ENCODE data around the gene GRM8.

Gene GRM8

GRCh38 chr7:127252778-127253280 lies at the start of gene GRM8:
Gene GRM8, minus strand, starts transcription at chr7:127252941.
- DNase-seq, result no peak

- DNase-seq, result no peak
These were observed 38.1 kb upstream of the GRM8 start for GRCh38 chr7:127290801-127291361.

- no peak for DNase-seq
These were observed 37.4 kb upstream of the GRM8 start for GRCh38 chr7:127290116-127290655.

- DNase-seq, result no peak
These were observed 34.4 kb upstream of the GRM8 start for GRCh38 chr7:127287133-127287532.

DNA sequence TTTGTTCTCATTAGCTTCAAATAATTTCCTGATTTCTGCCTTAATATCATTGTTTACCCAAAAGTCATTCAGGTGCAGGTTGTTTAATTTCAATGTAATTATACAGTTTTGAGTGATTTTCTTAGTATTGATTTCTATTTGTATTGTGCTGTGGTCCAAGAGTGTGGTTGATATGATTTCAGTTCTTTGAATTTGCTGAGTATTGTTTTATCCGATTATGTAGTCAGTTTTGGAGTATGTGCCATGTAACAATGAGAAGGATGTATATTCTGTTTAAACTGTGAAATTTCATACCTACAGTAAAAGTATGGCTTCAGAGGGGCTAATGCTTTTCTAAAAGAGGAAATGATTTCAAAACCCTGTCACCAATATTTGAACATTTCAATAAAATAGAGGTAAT lies 17.4 kb upstream of the GRM8 start:
- no peak for DNase-seq

GRCh38 chr7:127266047-127266446 lies 13.3 kb upstream of the GRM8 start:
- no peak for DNase-seq

DNA sequence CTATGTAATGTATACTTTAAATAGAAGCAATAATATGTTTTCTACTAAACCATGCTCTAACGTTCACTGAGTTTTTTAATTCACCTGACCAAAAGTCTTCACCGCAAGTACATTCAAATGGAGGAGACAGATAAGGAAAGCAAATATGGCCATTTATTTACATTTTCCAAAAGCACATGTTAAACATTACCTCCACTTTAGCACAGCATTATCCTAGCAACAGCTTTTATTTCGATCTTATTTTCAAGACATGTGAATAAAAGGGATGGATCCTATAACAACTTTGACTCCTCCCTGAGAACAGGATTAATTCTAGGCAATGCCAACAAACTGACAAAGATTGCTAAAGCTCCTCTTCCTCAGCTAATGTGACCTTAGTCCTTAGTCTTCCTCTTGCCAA lies 11.5 kb upstream of the GRM8 start:
- DNase-seq, result no peak

DNA sequence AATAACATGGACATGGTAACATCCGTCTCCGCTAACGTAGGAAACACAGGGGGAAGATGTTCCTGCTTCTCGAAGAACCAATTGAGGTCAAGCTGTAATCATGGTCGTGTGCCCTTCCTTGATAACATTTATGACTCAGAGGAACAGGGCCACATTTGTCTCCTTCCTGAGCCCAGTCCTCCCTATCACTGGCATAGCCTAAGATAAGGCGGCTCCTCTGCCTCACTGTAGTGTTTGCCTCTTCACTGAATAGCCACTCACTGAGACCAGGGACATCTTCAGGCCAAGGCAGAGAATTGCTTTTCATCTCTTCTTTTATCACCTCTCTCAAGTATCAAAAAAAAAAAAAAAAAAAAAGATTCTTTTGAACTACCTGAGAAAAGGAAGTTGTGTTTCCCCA lies 5.4 kb upstream of the GRM8 start:
- no peak for DNase-seq

GRCh38 chr7:127257086-127257485 lies 4.3 kb upstream of the GRM8 start:
- DNase-seq, result no peak

- DNase-seq, result no peak
These were observed 3.4 kb upstream of the GRM8 start for GRCh38 chr7:127256041-127256725.

DNA sequence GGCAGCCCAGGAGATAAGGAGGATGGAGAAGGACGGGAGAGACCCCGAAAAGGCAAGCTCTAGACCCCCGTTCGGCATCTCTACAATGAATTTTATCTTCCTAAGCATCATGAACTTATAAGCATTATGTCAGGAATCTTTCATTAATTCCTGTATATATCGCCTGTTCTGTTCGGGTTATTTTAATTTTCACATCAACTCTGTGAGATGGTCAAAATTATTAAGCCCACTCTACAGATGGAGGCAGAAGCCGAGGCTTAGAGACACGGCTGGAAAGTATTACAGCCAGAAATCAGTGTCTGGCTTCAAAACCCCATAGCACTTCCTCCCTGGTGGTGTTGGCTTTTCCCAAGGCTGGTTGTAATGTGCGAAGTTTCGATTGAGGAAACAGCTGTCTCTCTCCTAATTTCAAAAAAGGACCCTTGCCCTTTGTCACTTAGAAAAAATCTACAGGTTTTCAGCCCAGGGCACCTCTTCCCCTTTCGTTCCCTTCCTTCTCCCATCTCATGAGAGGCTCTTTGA lies 1.5 kb upstream of the GRM8 start:
- DNase-seq, result no peak

GRCh38 chr7:127253281-127254162 lies 781 bp upstream of the GRM8 start:
- no peak for DNase-seq

- DNase-seq, result no peak
These were observed 396 bp downstream of the GRM8 start for GRCh38 chr7:127252377-127252713.

DNA sequence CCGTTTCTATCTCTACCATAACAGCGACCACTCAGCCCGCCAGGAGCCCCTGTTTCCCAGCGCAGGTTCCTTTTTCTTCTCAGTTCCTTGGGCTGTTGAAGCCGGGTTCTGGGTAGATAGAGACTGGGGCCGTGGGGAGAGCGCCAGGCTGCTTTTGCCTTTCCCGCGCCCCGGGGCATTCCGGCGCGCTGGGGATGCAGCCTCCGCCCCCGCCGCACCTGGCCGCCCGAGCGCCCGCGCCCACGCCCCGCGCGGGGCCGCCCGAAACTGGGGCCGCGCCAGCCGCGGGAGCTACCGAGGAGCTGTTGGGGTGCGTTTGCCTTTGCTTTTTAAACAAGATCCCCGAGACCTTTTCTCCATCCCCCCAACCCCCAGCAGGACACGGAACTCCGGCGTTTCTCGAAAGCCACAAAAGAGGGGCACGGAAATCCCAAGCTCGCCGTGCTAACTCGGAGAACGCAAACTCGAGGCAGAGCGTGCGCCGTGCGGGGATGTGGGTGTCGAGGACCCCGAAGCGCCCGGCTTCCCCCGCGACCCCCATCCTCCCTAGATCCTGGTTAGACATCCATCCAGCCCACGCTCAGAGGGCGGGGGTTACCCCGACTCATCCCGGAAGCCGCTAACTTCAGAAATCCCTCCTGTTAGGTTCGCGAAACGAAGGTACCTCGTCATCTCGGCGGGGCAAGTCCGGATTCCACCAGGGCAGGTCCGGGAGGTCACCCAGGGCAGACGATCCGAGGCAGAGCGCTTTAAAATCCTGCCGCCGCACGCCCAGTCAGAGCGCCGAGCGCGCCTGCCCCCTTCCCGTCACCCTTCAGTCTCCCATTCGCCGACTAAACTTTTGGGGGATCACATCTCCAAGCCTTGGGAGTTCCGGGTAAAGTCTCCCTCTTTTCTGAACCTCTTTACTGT lies 1.0 kb downstream of the GRM8 start:
- no peak for DNase-seq

GRCh38 chr7:127251036-127251464 lies 1.7 kb downstream of the GRM8 start:
- DNase-seq, result no peak

DNA sequence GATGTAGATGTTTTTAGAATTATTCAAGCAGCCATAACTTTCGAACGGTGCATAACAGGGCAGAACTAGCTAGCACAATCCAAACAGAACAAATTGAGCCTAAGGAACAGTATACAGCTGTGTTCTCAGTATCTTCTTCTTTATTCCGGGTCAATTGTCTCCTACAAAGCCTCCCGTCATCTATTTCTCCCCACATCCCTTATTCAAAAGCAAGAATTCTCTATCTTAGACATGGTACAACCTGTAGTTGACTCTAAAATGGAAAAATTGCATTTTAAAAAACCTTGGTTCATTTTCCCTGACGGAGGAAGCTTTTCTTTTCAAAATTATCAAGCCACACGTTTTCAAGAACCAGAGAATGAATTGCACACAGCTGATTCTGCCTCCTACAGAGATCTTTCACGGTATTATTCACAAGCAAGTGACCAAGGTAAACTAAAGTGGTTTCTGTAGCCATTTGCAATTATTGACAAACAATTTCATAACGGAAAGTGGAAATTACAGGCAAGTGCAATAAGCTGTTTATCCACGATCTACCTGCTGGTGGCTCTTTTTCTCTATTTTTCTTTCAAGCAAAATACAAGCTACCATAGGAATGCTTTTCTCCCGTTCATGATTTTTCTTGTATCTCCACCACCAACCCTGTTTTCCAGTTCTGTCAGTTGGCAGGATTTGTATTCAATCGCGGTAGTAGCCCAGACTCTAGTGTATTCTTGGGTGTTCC lies 2.3 kb downstream of the GRM8 start:
- DNase-seq, result no peak

DNA sequence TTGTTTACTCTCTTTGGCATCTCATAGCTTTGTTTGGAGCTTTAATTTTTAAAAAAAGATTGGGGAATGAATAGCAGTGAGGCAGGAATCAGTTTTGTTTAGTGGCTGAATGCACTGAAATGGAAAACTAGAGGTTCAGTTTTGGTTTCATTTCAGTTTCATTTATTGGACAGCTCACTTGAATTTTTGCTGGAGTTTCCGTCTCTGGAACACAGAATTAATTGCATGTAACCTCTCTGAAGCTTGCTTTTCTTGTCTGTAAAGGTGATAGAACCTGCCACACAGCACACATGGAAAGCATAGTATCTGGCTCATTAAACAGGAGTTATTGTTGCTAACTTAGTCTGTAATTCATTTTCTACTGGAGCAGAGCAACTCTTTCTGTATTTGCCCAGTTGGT lies 7.1 kb downstream of the GRM8 start:
- DNase-seq, result no peak

GRCh38 chr7:127245002-127245401 lies 7.7 kb downstream of the GRM8 start:
- no peak for DNase-seq

GRCh38 chr7:127239814-127240213 lies 12.9 kb downstream of the GRM8 start:
- no peak for DNase-seq

DNA sequence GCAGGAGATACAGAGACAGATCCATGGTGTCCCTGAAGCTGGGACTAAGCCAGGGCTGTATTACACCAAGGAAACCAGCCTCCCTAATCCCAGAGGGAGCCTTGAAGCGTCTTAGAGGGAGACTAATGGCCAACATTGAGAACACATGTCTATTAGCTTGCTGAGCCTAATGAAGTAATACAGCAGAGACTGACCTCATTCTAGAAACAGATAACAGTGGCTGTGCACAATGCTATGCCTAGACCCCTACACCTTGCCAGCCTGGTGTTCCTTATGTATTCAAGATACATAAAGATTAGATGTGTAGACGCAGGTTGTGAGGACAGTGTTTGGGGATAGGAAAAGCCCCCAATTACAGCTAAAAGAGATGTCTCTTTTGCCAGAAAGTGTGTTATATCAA lies 19.1 kb downstream of the GRM8 start:
- no peak for DNase-seq

- no peak for DNase-seq
These were observed 21.3 kb downstream of the GRM8 start for GRCh38 chr7:127231415-127231814.

All from cortex of kidney (tissue), 1 donor.